ENCODE data around the gene SLC30A5.
"Not testable (repeated sequence)": the region's sequence is repeated elsewhere in the genome, so short reads cannot be mapped to it uniquely, and the experiment has no call there.

The SLC30A5 gene

GRCh38 chr5:69093771-69094482 lies at the start of gene SLC30A5:
SLC30A5 (plus strand) TSS chr5:69094014; CDS start chr5:69094256, 242 bp downstream.
- peak; percentile 97 for DNase-seq (ENCODE audit: low read depth, low spot score)

GRCh38 chr5:69045213-69045612 lies 48.6 kb upstream of the SLC30A5 start:
- not testable (repeated sequence) for DNase-seq (ENCODE audit: low read depth, low spot score)

GRCh38 chr5:69046375-69046957 lies 47.3 kb upstream of the SLC30A5 start:
- no peak for DNase-seq (ENCODE audit: low read depth, low spot score)

GRCh38 chr5:69048230-69048629 lies 45.6 kb upstream of the SLC30A5 start:
- DNase-seq (ENCODE audit: low read depth, low spot score) = no peak

GRCh38 chr5:69049151-69049550 lies 44.7 kb upstream of the SLC30A5 start:
- no peak for DNase-seq (ENCODE audit: low read depth, low spot score)

- DNase-seq (ENCODE audit: low read depth, low spot score) = no peak
Observed at GRCh38 chr5:69049796-69050195, 44.0 kb upstream of the SLC30A5 start.

GRCh38 chr5:69050214-69050613 lies 43.6 kb upstream of the SLC30A5 start:
- DNase-seq (ENCODE audit: low read depth, low spot score) = no peak

- no peak for DNase-seq (ENCODE audit: low read depth, low spot score)
Observed at GRCh38 chr5:69052181-69052580, 41.6 kb upstream of the SLC30A5 start.

- DNase-seq (ENCODE audit: low read depth, low spot score) = no peak
Observed at GRCh38 chr5:69074664-69075521, 18.9 kb upstream of the SLC30A5 start.

- DNase-seq (ENCODE audit: low read depth, low spot score) = no peak
Observed at GRCh38 chr5:69075522-69076179, 18.2 kb upstream of the SLC30A5 start.

- no peak for DNase-seq (ENCODE audit: low read depth, low spot score)
Observed at GRCh38 chr5:69078921-69079540, 14.8 kb upstream of the SLC30A5 start.

- DNase-seq (ENCODE audit: low read depth, low spot score) = no peak
Observed at GRCh38 chr5:69079556-69079955, 14.3 kb upstream of the SLC30A5 start.

- no peak for DNase-seq (ENCODE audit: low read depth, low spot score)
Observed at GRCh38 chr5:69083412-69083811, 10.4 kb upstream of the SLC30A5 start.

GRCh38 chr5:69084195-69084594 lies 9.6 kb upstream of the SLC30A5 start:
- DNase-seq (ENCODE audit: low read depth, low spot score) = no peak

GRCh38 chr5:69084903-69085302 lies 8.9 kb upstream of the SLC30A5 start:
- no peak for DNase-seq (ENCODE audit: low read depth, low spot score)

- DNase-seq (ENCODE audit: low read depth, low spot score) = no peak
Observed at GRCh38 chr5:69086206-69086605, 7.6 kb upstream of the SLC30A5 start.

- DNase-seq (ENCODE audit: low read depth, low spot score) = not testable (repeated sequence)
Observed at GRCh38 chr5:69088006-69088405, 5.8 kb upstream of the SLC30A5 start.

GRCh38 chr5:69090158-69090557 lies 3.7 kb upstream of the SLC30A5 start:
- DNase-seq (ENCODE audit: low read depth, low spot score) = no peak

- no peak for DNase-seq (ENCODE audit: low read depth, low spot score)
Observed at GRCh38 chr5:69091771-69092170, 2.0 kb upstream of the SLC30A5 start.

- DNase-seq (ENCODE audit: low read depth, low spot score) = no peak
Observed at GRCh38 chr5:69092969-69093368, 845 bp upstream of the SLC30A5 start.

- DNase-seq (ENCODE audit: low read depth, low spot score) = no peak
Observed at GRCh38 chr5:69099302-69099701, 5.5 kb downstream of the SLC30A5 start.

- no peak for DNase-seq (ENCODE audit: low read depth, low spot score)
Observed at GRCh38 chr5:69103521-69103920, 9.7 kb downstream of the SLC30A5 start.

Data from iPS DF 19.7 (cell line).